GM19455 (cell line): ENCODE data around the gene SLC19A3.
"Not testable (repeated sequence)": the region's sequence is repeated elsewhere in the genome, so short reads cannot be mapped to it uniquely, and the experiment has no call there.

ENCODE experiments used
- ATAC-seq: cut with Tn5 transposase; IDR thresholded peaks from one replicate; pipeline ENCODE4 v1.9.1; 2021; ENCODE audit not compliant: unreplicated experiment

SLC19A3 gene

GRCh38 chr2:227703961-227704360, 13.9 kb downstream of the SLC19A3 start:
- no peak for ATAC-seq

GRCh38 chr2:227703280-227703732, 14.5 kb downstream of the SLC19A3 start:
- no peak for ATAC-seq

- ATAC-seq, result no peak
These were observed 16.3 kb downstream of the SLC19A3 start for GRCh38 chr2:227701556-227701955.

GRCh38 chr2:227696990-227697679, 20.7 kb downstream of the SLC19A3 start:
- no peak for ATAC-seq

- ATAC-seq, result no peak
These were observed 30.6 kb downstream of the SLC19A3 start for GRCh38 chr2:227687189-227687588.

GRCh38 chr2:227684258-227684657, 33.6 kb downstream of the SLC19A3 start:
- ATAC-seq, result no peak

- ATAC-seq, result no peak
These were observed 39.9 kb downstream of the SLC19A3 start for GRCh38 chr2:227677928-227678327.

GRCh38 chr2:227674485-227674884, 43.3 kb downstream of the SLC19A3 start:
- ATAC-seq, result no peak

- not testable (repeated sequence) for ATAC-seq
These were observed 44.2 kb downstream of the SLC19A3 start for GRCh38 chr2:227673620-227674019.

GRCh38 chr2:227671170-227671905, 46.5 kb downstream of the SLC19A3 start:
- no peak for ATAC-seq

- not testable (repeated sequence) for ATAC-seq
These were observed 51.1 kb downstream of the SLC19A3 start, which contains the start of gene SCYGR5 for GRCh38 chr2:227666631-227667170. Gene SCYGR5, plus strand, starts transcription at chr2:227666804. Its CDS starts 0 bp downstream, at chr2:227666804.

- no peak for ATAC-seq
These were observed 52.5 kb downstream of the SLC19A3 start for GRCh38 chr2:227665189-227665940.

- no peak for ATAC-seq
These were observed 56.0 kb downstream of the SLC19A3 start for GRCh38 chr2:227661827-227662226.

- ATAC-seq, result no peak
These were observed 56.7 kb downstream of the SLC19A3 start for GRCh38 chr2:227661025-227661649.

- no peak for ATAC-seq
These were observed 60.5 kb downstream of the SLC19A3 start for GRCh38 chr2:227657199-227657845.

- ATAC-seq, result no peak
These were observed 62.4 kb downstream of the SLC19A3 start for GRCh38 chr2:227655454-227655853.

- ATAC-seq, result no peak
These were observed 63.4 kb downstream of the SLC19A3 start for GRCh38 chr2:227654426-227654825.

- no peak for ATAC-seq
These were observed 64.4 kb downstream of the SLC19A3 start for GRCh38 chr2:227653419-227653818.

GRCh38 chr2:227643990-227644551, 73.8 kb downstream of the SLC19A3 start:
- no peak for ATAC-seq

- no peak for ATAC-seq
These were observed 75.2 kb downstream of the SLC19A3 start for GRCh38 chr2:227642656-227643055.
